GM19351 (cell line): Measurements from ENCODE around the gene LIMA1.
"Not testable (repeated sequence)": the region's sequence is repeated elsewhere in the genome, so short reads cannot be mapped to it uniquely, and the experiment has no call there.

Experiments used
- ATAC-seq: cut with Tn5 transposase; IDR thresholded peaks from one replicate; pipeline ENCODE4 v1.9.1; 2021; ENCODE audit warnings: mild to moderate bottlenecking, moderate library complexity; ENCODE audit not compliant: unreplicated experiment

Gene LIMA1

DNA sequence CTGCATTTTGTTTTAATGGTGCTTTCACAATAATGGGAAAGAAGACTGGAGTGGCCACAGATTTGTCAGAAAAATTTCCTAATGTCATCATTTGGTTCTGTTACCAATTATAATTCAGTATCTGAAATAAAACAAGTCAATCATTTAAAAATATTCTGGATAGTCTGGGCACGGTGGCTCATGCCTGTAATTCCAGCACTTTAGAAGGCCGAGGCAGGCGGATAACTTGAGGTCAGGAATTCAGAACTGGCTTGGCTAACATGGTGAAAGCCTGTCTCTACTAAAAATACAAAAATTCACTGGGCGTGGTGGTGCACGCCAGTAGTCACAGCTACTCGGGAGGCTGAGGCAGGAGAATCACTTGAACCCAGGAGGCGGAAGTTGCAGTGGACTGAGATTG is 4.0 kb upstream of the LIMA1 start:
- ATAC-seq: no peak

DNA sequence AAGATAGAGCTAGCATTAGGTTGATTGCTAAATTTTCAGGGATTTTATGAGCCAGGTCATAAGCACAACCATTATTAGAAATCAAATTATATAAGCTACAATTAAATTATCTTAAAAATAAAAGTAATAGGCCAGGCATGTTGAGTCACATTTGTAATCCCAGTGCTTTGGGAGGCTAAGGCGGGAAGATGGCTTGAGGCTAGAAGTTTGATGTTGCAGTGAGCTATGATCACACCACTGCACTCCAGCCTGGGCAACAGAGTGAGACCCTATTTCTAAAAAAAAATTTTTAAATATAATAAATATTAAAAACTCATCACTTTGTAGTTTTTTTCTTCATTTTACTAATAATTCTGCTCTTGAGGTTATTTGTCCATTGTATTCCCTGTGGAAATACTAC is 1.9 kb upstream of the LIMA1 start:
- ATAC-seq: no peak

DNA sequence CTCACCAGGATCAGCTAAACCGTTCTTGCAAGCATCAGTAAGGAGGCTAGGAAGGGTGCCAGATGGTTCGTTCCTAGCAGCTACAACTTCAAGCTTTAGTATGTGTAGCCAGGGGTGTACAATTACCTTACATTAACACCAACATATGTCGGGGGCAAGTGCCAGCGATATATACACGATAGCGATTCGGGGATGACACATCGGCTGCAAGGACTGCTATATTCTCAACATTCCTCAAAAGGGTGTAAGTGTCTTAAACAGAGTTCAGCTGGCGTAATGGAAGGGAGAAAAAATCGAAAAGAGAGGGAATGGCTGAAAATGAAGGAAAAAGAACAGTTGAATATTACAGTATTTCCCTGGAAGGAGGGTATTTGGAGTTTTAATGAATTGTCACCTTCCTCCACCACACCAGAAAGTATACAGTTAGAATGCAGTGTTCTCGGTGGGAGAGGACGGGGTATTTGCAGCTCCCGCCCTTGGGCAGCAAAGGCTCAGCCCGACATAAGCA is 545 bp downstream of the LIMA1 start:
- ATAC-seq: no peak

- ATAC-seq: no peak
Measured at GRCh38 chr12:50279501-50279900, 3.8 kb downstream of the LIMA1 start.

DNA sequence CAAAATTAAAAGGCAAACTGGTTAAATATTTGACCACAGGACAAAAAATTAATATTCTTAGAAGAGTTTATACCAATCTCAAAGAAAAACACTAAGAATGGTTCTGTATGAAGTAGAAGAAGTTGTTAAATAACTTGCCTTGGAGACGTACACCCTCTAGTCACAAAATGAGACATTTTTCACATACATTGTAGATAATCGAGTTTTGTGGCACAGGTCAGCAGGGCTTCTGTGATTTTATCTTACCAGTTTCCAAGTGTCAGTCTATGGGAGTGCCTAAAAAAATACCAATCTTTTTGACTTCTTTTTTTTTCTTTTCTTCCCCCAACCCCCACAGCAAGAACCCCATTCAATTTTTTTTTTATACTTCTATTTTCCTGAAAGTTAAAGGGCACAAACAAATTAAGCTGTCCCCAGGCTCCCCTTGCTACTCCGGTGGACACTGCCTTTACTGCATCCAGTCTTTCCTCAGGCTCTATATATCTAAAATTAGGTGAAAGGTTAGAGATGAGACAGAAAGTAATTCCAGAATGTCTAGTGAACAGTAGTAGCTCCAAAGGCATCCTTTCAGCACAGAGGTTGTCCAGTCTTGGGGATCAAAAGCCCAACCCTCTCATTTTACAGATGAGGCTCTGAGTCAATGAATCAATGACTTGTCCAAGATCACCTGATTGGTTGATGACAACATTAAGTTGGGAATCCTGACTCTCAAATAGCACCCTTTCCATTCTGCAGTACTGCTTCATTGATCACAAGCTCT is 6.2 kb downstream of the LIMA1 start:
- no peak for ATAC-seq

- no peak for ATAC-seq
Measured at GRCh38 chr12:50276068-50276467, 7.3 kb downstream of the LIMA1 start.

- ATAC-seq: no peak
Measured at GRCh38 chr12:50275556-50275955, 7.8 kb downstream of the LIMA1 start.

DNA sequence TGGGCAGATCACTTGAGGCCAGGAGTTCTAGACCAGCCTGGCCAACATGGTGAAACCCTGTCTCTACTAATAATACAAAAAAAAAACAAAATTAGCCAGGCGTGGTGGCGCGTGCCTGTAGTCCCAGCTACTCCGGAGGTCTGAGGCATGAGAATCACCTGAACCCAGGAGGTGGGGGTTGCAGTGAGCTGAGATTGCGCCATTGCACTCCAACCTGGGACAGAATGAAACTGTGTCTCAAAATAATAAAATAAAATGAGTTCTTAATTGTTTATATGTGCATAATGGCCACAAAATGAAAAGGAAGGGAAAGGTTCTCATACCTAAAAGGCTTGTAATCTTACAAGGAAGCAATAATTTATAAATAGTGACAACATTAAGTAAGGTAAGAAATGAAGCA is 8.2 kb downstream of the LIMA1 start:
- ATAC-seq: not testable (repeated sequence)

- ATAC-seq: no peak
Measured at GRCh38 chr12:50271724-50272247, 11.5 kb downstream of the LIMA1 start.

GRCh38 chr12:50268482-50268881 is 14.8 kb downstream of the LIMA1 start:
- no peak for ATAC-seq

GRCh38 chr12:50265770-50266524 is 17.4 kb downstream of the LIMA1 start:
- no peak for ATAC-seq

- no peak for ATAC-seq
Measured at GRCh38 chr12:50263832-50264231, 19.5 kb downstream of the LIMA1 start.

GRCh38 chr12:50261654-50262053 is 21.7 kb downstream of the LIMA1 start:
- ATAC-seq: no peak

DNA sequence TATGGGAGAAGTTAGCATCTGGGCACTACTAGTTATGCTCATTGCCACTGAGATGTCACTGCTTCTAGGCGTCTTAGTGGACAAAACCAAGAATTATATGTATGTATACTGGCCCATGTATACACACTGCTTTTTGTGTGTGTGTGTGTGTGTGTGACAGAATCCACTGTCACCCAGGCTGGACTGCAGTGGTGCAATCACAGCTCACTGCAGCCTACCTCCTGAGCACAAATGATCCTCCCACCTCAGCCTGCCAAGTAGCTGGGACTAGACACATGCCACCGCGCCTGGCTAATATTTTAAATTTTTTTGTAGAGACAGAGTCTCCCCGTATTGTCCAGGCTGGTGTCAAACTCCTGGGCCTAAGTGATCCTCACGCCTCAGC is 25.2 kb downstream of the LIMA1 start:
- no peak for ATAC-seq

DNA sequence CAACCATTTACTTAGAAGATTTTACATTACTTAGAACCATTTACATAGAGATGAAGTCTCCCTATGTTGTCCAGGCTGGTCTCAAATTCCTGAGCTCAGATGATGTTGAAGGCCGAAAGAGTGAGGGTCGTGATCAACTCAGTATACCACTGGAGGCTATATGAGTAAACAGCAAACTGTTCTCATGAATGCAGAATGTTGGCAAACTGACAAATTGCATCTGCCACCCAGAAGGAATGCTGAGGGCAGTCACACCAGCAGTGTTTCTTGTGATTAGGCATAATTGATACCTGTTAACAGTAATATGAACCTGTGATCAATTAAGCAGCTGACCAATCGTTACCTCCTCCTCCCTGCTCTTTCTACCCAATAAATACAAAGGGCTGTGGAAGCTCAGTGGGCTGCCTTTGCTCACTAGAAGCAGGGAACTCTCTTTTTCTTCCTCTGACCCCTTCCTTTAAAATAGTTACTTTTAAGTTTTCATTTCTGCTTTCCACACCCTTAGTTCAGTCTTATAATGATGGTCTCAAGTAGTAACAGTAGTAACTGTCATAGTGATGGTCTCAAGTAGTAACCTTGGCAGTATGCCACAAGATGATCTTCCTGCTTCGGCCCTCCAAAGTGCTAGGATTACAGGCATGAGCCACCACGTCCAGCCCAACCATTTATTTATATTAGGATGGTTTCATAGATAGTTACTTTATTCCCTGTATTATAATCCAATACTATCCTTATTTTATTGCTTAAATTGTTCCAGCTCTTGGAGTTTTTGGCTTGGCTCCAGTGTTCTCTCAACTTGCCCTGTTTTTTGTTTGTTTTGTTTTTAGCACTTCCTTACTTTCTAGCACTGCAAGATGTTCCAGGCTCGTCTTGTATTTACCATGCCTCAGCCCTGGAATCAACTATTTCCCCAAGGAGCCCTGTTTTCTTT is 25.8 kb downstream of the LIMA1 start:
- no peak for ATAC-seq

DNA sequence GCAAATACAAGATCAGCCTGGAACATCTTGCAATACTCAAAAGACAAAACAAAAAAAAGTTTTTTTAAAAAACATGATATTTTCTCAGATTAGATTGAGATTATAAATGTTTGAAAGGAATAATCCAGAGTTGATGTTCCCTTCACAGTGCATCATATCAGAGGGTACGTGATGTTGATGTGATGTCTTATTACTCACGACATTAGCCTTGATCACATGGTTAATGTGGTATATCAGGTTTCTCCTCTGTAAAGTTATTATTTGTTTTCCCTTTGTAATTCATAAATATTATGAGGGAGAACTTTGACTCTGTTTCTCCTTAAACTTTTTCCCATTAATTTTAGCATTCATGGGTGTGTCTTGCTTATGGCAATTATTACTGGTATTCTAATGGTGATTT is 26.6 kb downstream of the LIMA1 start:
- ATAC-seq: no peak

DNA sequence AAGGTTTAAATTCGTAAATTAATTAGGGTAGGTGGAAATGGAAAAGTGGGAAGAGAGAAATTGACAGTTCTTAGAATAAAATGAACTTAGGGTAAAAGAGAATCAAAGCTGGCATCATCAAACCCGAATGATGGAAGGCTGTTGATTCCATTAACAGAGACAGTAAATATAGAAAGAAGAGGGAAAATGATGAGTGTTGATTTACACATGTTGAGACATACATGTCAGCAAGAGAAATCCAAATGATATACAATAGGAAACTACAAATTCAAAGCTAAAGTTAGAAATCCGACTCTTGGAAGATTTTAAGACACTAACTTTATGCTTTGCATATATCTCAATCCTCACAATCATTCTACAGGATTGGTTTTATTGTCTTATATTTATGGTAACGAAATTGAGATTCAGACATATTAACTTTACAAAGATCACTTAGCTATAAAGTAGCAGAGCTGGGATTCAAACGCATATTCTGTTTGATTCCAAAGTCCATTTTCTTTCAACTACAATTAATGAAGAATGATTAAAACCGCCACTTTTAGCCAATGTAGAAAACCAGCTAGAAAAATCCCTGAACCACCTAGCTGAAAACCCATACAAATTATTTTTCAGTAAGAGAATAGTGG is 30.2 kb downstream of the LIMA1 start:
- ATAC-seq: no peak

GRCh38 chr12:50251619-50252252 is 31.6 kb downstream of the LIMA1 start:
- no peak for ATAC-seq

GRCh38 chr12:50249464-50250182 is 33.7 kb downstream of the LIMA1 start:
- ATAC-seq: no peak
